Activated gamma-delta T cell treated with Interleukin-2 at 50 U/mL for 16 hours (primary cell): ENCODE measurements around the gene SLC37A3.
A peak's percentile ranks its signal among the peaks of the same experiment; 100 is the strongest.

ENCODE experiments used
- DNase-seq: peaks from one replicate; pipeline ENCODE4 v3.0.0-alpha.2; 2020

SLC37A3 gene

GRCh38 chr7:140310337-140311002, 87.9 kb downstream of the SLC37A3 start:
- no peak for DNase-seq

- DNase-seq: no peak
Measured at GRCh38 chr7:140308060-140308459, 90.3 kb downstream of the SLC37A3 start.

GRCh38 chr7:140304191-140304799, 94.0 kb downstream of the SLC37A3 start:
- peak; percentile 32 for DNase-seq

DNA sequence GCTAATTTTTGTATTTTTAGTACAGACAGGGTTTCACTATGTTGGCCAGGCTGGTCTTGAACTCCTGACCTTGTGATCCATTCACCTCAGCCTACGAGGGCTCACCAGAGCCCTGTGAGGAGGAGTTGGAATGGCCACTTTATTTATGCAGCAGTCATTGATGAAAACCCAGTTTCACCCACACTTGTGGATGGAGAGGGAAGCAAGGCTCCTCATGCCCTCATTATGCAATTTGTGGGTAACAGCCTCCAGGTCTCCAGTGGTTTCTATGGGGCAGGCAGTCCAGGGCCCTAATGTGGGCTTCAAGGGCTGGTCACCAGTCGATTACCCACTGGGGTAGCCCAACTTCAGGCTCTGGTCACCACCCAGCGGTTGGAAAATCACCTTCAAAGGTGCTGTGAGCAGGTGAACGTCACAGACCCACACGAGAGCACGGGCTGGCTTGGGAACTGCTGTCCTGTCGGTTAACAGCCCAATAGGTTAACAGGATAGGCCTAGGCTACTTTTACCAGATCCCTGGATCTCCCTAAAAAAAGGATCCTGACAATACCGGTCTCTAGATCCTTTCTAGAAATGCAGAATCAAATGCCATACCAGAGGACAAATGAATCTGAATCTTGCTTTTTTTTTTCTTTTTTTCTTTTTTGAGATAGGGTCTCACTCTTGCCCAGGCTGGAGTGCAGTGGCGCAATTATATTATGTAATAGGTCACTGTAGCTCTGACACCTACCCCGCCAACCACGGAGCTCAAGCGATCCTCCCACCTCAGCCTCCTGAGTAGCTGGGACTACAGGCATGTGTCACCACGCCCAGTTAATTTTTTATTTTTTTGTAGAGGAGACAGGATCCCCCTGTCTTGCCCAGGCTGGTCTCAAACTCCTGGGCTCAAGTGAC, 97.8 kb downstream of the SLC37A3 start:
- DNase-seq: no peak

DNA sequence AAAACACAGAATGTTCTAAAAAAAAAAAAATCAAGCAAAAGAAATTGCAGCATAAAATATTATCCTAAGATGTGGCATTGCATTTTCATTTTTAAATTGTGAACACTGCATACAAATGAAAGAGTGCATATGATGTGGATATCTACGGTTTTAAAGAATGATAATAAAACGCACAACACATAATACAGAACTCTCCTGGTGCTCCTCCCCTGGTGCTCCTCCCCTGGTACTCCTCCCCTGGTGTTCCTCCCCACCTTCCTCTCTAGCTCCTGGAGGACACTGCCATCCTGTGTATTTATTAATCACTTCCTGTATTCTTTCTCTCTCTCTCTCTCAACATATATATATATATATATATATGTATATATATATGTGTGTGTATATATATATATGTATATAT, 100.1 kb downstream of the SLC37A3 start:
- DNase-seq: no peak

GRCh38 chr7:140297192-140297591, 101.1 kb downstream of the SLC37A3 start:
- no peak for DNase-seq

DNA sequence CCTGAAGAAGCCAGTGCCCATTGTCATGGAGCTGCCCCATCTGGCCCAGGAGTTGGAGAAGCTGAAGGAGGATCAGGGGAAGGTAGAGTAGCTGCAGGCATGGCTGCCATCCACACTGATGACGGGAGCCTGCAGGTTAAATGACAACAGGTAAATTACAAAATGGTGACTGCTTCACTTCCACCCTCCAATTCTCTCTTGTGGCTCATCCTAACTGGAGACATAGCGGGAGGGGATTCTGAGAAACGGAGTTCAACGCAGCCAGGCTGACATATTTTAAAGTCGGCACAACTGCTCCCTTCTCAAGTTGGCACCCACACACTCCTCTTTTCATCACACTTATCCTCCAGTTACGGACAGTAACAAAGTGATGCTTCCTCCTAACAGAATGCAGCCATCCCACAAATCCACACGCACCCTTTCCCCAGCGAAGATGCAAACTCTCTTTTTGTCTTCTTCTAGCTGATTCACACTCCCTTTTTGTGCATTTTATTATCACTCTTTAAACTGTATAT, 103.0 kb downstream of the SLC37A3 start:
- DNase-seq: no peak

DNA sequence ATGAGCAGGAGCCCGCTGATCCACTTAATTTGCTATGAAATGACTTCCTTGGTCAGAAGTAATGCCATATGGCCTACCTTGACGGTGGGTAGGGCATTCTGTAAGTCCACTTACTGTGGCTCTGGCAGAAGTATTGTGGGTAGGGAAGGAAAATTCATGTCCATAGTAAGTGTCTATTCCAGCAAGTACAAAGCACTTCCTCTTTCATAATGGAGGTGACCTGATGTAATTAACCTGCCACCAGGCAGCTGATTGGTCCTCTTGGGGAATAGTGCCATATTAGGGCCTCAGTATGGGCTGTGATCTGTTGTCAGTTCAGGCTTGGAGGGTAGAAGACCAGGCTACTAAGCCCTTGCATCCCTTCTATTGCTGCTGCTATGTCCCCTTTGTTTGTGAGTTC, 103.9 kb downstream of the SLC37A3 start:
- DNase-seq: no peak

- no peak for DNase-seq
Measured at GRCh38 chr7:140292438-140292837, 105.9 kb downstream of the SLC37A3 start.

DNA sequence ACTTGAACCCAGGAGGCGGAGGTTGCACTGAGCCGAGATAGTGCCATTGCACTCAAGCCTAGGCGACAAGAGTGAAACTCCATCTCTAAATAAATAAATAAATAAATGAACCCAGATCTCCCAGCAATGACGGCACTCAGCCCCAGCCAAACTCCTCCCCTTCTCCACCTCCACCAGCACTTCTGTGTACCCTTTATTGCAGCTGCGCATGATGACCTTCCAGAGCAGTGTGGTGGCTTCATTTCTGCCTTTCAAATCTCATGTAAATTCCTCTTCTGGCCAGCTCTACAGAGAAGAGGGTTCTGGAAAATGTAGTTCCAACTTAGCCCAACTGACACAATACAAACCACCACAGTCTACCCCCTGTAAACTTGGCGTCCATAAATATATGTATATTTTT, 108.5 kb downstream of the SLC37A3 start:
- DNase-seq: no peak

DNA sequence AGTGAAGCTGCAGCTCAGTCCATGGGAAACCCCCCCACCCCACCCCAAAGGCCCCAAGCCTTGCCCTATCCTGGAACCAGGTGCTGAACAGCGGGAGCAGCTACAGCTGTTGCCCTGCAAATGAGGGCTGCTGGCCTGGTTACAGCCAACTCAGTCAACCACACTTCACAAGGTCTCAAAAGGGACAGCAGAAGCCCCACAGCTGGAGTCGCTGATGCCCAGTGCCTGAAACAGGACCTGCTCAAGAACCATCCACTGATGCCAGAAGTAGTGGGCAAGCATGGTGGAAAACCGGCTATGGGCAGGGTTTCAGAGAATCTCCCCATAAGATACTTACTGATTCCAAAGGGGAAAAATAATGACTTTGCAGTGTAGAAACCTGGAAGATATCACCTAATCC, 110.3 kb downstream of the SLC37A3 start:
- DNase-seq: no peak

DNA sequence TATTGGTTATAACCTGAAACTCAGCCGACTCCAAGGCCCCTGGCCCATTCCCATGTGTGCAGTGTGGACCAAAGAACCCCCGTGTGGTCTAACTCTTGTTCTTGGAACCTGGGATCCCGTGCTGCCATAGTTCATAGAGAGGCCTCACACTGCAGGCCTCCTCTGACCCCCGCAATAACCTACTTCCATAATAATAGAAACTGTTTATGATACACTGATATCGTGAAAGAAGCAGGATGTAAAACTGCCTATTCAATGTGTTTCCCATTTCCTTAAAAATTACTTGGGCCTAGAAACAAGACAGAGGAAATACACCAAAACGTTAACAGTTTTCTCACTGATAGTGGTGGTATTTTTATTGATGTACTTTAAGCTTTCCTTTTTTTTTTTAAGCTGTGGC, 112.4 kb downstream of the SLC37A3 start:
- no peak for DNase-seq

GRCh38 chr7:140284062-140284461, 114.3 kb downstream of the SLC37A3 start:
- no peak for DNase-seq
